Measurements from ENCODE around the gene EPN1. TPM values are rescaled to one million over a fixed set of nuclear protein-coding genes. Genes with fewer than 3 reads are reported as not detected.

EPN1 gene
- total and polyA plus RNA-seq, 9 of the 15 experiments (the other 6 are each of a cell fraction or from before 2014, with no cell fraction given) = 0.08 to 138 (median 12.7) TPM

- 0 out of 2 replicates have a peak, but pooled peaks have one; percentile 0 for TF ChIP-seq ZBTB1 (CRISPR knock-in tag; IDR thresholded peaks at IDR 0.05; ENCODE audit: borderline replicate concordance, low read depth)
- no peak for TF ChIP-seq ZBTB12 (CRISPR knock-in tag; IDR thresholded peaks at IDR 0.05)
- TF ChIP-seq PYGO2 (tag; IDR thresholded peaks at IDR 0.05) = no peak
- TF ChIP-seq ZNF174 (CRISPR knock-in tag; IDR thresholded peaks at IDR 0.05) = no peak
- peak; percentile 53 for TF ChIP-seq CCNT2 (IDR thresholded peaks at IDR 0.05; ENCODE audit: borderline replicate concordance, extremely low read depth, insufficient read length, low read depth, low read length)
- TF ChIP-seq RCOR1 (IDR thresholded peaks at IDR 0.05; ENCODE audit: borderline replicate concordance in 1 of 2, low read depth in 2 of 2, low read length in 2 of 2) = no peak
- TF ChIP-seq ZNF134 (CRISPR knock-in tag; conservative IDR thresholded peaks at IDR 0.05) = no peak
- 0 out of 2 replicates have a peak, but pooled peaks have one; percentile 61 for TF ChIP-seq SAFB (IDR thresholded peaks at IDR 0.05; ENCODE audit: borderline replicate concordance, low read depth, low read length)
- TF ChIP-seq ZFX (CRISPR knock-in tag; IDR thresholded peaks at IDR 0.05) = peak; percentile 62; the same call in 1 of the 2 replicates
- no peak for TF ChIP-seq ZNF212 (CRISPR knock-in tag; IDR thresholded peaks at IDR 0.05)
- no peak for TF ChIP-seq ZNF41 (CRISPR knock-in tag; conservative IDR thresholded peaks at IDR 0.05)
- no peak for TF ChIP-seq ZNF3 (CRISPR knock-in tag; IDR thresholded peaks at IDR 0.05)
- TF ChIP-seq NFRKB (IDR thresholded peaks at IDR 0.05; ENCODE audit: low read depth) = no peak
- peak in 1 of 2 experiments; percentile 73; a peak in 1 of 4 replicates for TF ChIP-seq SIN3A (IDR thresholded peaks at IDR 0.05; ENCODE audit: borderline replicate concordance in 2 of 2, control insufficient read depth in 1 of 2, low read depth in 2 of 2, low read length in 2 of 2)
- no peak for TF ChIP-seq NCOA2 (IDR thresholded peaks at IDR 0.05; ENCODE audit: partially characterized antibody in 2 of 2)
- no peak for TF ChIP-seq RERE (CRISPR knock-in tag; IDR thresholded peaks at IDR 0.05; ENCODE audit: borderline replicate concordance)
- TF ChIP-seq JUN (IDR thresholded peaks at IDR 0.05; ENCODE audit: borderline replicate concordance, low read depth, low read length) = no peak
- TF ChIP-seq JUN (CRISPR knock-in tag; IDR thresholded peaks at IDR 0.05; ENCODE audit: borderline replicate concordance) = no peak
- no peak; the same call in 1 of the 2 replicates for TF ChIP-seq NFIC (IDR thresholded peaks at IDR 0.05)
- TF ChIP-seq NCOA6 (IDR thresholded peaks at IDR 0.05) = no peak
- peak; percentile 65; the same call in 1 of the 2 replicates for TF ChIP-seq NCOA1 (IDR thresholded peaks at IDR 0.05; ENCODE audit: low read depth)
These were observed 34.2 kb upstream of the EPN1 start, which contains the start of gene ZNF580 (continued) for GRCh38 chr19:55640577-55641425.
